HCT116 (cell line): Measurements from ENCODE around the gene S100Z.
"Not testable (repeated sequence)": the region's sequence is repeated elsewhere in the genome, so short reads cannot be mapped to it uniquely, and the experiment has no call there.

Experiments used
- EZH2 ChIP-seq: fragments of 200-600 bp; sonication (generic); IDR thresholded peaks from 2 replicates; pipeline ENCODE4 v1.6.1; 2017; ENCODE audit warnings: antibody characterized with exemption, mixed run types
- POLR2A ChIP-seq: IDR thresholded peaks from 2 replicates; pipeline ENCODE4 v1.7.0; 2011; ENCODE audit warnings: borderline replicate concordance; ENCODE audit not compliant: insufficient read depth, insufficient read length; ENCODE audit errors: extremely low read depth
- RAD21 ChIP-seq: IDR thresholded peaks from 2 replicates; pipeline ENCODE4 v1.6.1; 2012; ENCODE audit warnings: low read depth, mild to moderate bottlenecking
- TCF7L2 ChIP-seq: IDR thresholded peaks from 2 replicates; pipeline ENCODE4 v1.7.0; 2011; ENCODE audit warnings: borderline replicate concordance, inconsistent platforms; ENCODE audit not compliant: insufficient read depth, insufficient read length; ENCODE audit errors: extremely low read depth
- TF ChIP-seq, protein P1 (sequence below), 3 experiments: fragments of 200-600 bp in 1 of 3; sonication (generic) in 1 of 3; IDR thresholded peaks in 2 of 3; conservative IDR thresholded peaks in 1 of 3; 2 replicates each; pipeline ENCODE4 v1.5.1; 2012 to 2017; ENCODE audit warnings: low read depth in 2 of 3, low read length in 2 of 3, antibody characterized with exemption in 1 of 3, borderline replicate concordance in 1 of 3, control low read depth in 1 of 3, mild to moderate bottlenecking in 1 of 3, mixed read lengths in 1 of 3, mixed run types in 1 of 3, moderate library complexity in 1 of 3; ENCODE audit not compliant: insufficient read depth in 1 of 3
- TF ChIP-seq, protein P2 (sequence below): IDR thresholded peaks from 2 replicates; pipeline ENCODE4 v1.6.1; 2012
- TF ChIP-seq, protein P3 (sequence below): IDR thresholded peaks from 2 replicates; pipeline ENCODE4 v1.6.1; 2012

DNA sequence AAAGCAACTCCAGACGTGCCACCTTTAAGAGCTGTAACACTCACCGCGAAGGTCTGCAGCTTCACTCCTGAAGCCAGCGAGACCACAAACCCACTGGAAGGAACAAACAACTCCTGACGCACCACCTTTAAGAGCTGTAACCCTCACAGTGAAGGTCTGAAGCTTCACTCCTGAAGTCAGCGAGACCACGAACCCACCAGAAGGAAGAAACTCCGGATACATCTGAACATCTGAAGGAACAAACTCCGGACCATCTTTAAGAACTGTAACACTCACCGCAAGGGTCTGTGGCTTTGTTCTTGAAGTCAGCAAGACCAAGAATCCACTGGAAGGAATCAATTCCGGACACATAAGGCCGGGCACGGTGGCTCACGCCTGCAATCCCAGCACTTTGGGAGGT, 64.9 kb downstream of the S100Z start:
- TF ChIP-seq, protein P1, sequence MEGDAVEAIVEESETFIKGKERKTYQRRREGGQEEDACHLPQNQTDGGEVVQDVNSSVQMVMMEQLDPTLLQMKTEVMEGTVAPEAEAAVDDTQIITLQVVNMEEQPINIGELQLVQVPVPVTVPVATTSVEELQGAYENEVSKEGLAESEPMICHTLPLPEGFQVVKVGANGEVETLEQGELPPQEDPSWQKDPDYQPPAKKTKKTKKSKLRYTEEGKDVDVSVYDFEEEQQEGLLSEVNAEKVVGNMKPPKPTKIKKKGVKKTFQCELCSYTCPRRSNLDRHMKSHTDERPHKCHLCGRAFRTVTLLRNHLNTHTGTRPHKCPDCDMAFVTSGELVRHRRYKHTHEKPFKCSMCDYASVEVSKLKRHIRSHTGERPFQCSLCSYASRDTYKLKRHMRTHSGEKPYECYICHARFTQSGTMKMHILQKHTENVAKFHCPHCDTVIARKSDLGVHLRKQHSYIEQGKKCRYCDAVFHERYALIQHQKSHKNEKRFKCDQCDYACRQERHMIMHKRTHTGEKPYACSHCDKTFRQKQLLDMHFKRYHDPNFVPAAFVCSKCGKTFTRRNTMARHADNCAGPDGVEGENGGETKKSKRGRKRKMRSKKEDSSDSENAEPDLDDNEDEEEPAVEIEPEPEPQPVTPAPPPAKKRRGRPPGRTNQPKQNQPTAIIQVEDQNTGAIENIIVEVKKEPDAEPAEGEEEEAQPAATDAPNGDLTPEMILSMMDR (IDR thresholded peaks at IDR 0.05 in 2 of 3, conservative IDR thresholded peaks at IDR 0.05 in 1 of 3; ENCODE audit: borderline replicate concordance in 1 of 3, insufficient read depth in 1 of 3, low read depth in 2 of 3, low read length in 2 of 3) = not testable (repeated sequence)
- not testable (repeated sequence) for TF ChIP-seq RAD21, TCF7L2, EZH2, POLR2A
- TF ChIP-seq, protein P2, sequence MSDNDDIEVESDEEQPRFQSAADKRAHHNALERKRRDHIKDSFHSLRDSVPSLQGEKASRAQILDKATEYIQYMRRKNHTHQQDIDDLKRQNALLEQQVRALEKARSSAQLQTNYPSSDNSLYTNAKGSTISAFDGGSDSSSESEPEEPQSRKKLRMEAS = not testable (repeated sequence)
- TF ChIP-seq, protein P3, sequence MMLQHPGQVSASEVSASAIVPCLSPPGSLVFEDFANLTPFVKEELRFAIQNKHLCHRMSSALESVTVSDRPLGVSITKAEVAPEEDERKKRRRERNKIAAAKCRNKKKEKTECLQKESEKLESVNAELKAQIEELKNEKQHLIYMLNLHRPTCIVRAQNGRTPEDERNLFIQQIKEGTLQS = not testable (repeated sequence)
